ENCODE data around the gene SLC30A4. TPM values are rescaled to one million over a fixed set of nuclear protein-coding genes. Genes with fewer than 3 reads are reported as not detected.
"Not testable (repeated sequence)": the region's sequence is repeated elsewhere in the genome, so short reads cannot be mapped to it uniquely, and the experiment has no call there.

SLC30A4 gene
- total RNA-seq, 1 donor from 2014 or later, result 7.7 TPM

- DNase-seq (ENCODE audit: low spot score, unreplicated experiment), result no peak
- no peaks in the 10 kb centered on the region for H3K36me3 Mint-ChIP-seq (ENCODE audit: insufficient read depth)
- H3K27me3 Mint-ChIP-seq, result no peaks in the 10 kb centered on the region
- H3K27ac Mint-ChIP-seq, result no peak overlapping the region
- peaks cover 6% of the 10 kb centered on the region for H3K4me1 Mint-ChIP-seq (ENCODE audit: low read depth)
- H3K9me3 Mint-ChIP-seq (ENCODE audit: low read depth), result no peaks in the 10 kb centered on the region
- no peak overlapping the region for H3K4me3 Mint-ChIP-seq (ENCODE audit: low read depth)
- TF ChIP-seq, protein P1, sequence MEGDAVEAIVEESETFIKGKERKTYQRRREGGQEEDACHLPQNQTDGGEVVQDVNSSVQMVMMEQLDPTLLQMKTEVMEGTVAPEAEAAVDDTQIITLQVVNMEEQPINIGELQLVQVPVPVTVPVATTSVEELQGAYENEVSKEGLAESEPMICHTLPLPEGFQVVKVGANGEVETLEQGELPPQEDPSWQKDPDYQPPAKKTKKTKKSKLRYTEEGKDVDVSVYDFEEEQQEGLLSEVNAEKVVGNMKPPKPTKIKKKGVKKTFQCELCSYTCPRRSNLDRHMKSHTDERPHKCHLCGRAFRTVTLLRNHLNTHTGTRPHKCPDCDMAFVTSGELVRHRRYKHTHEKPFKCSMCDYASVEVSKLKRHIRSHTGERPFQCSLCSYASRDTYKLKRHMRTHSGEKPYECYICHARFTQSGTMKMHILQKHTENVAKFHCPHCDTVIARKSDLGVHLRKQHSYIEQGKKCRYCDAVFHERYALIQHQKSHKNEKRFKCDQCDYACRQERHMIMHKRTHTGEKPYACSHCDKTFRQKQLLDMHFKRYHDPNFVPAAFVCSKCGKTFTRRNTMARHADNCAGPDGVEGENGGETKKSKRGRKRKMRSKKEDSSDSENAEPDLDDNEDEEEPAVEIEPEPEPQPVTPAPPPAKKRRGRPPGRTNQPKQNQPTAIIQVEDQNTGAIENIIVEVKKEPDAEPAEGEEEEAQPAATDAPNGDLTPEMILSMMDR (IDR thresholded peaks at IDR 0.05; ENCODE audit: unreplicated experiment), result no peak
These were observed 7.1 kb upstream of the SLC30A4 start for GRCh38 chr15:45529613-45530012.

GRCh38 chr15:45527086-45527485, 4.5 kb upstream of the SLC30A4 start:
- H3K27me3 Mint-ChIP-seq, result no peaks in the 10 kb centered on the region
- no peak overlapping the region for H3K4me3 Mint-ChIP-seq (ENCODE audit: low read depth)
- TF ChIP-seq, protein P1 (IDR thresholded peaks at IDR 0.05; ENCODE audit: unreplicated experiment), result no peak
- peaks cover 7% of the 10 kb centered on the region for H3K4me1 Mint-ChIP-seq (ENCODE audit: low read depth)
- no peak overlapping the region for H3K27ac Mint-ChIP-seq
- no peak for DNase-seq (ENCODE audit: low spot score, unreplicated experiment)
- H3K9me3 Mint-ChIP-seq (ENCODE audit: low read depth), result no peaks in the 10 kb centered on the region
- H3K36me3 Mint-ChIP-seq (ENCODE audit: insufficient read depth), result no peaks in the 10 kb centered on the region

- Mint-ChIP-seq H3K4me1 (ENCODE audit: low read depth) (peaks cover 15% of the 10 kb centered on the region), H3K9me3 (ENCODE audit: low read depth) (no peaks in the 10 kb centered on the region), H3K36me3 (ENCODE audit: insufficient read depth) (peaks cover 4% of the 10 kb centered on the region), H3K4me3 (ENCODE audit: low read depth) (peak overlapping the region; percentile 88), H3K27ac (peak overlapping the region; percentile 94), H3K27me3 (no peaks in the 10 kb centered on the region)
- TF ChIP-seq, protein P1 (IDR thresholded peaks at IDR 0.05; ENCODE audit: unreplicated experiment), result no peak
- no peak for DNase-seq (ENCODE audit: low spot score, unreplicated experiment)
These were observed 558 bp upstream of the SLC30A4 start for GRCh38 chr15:45523166-45523460.

DNA sequence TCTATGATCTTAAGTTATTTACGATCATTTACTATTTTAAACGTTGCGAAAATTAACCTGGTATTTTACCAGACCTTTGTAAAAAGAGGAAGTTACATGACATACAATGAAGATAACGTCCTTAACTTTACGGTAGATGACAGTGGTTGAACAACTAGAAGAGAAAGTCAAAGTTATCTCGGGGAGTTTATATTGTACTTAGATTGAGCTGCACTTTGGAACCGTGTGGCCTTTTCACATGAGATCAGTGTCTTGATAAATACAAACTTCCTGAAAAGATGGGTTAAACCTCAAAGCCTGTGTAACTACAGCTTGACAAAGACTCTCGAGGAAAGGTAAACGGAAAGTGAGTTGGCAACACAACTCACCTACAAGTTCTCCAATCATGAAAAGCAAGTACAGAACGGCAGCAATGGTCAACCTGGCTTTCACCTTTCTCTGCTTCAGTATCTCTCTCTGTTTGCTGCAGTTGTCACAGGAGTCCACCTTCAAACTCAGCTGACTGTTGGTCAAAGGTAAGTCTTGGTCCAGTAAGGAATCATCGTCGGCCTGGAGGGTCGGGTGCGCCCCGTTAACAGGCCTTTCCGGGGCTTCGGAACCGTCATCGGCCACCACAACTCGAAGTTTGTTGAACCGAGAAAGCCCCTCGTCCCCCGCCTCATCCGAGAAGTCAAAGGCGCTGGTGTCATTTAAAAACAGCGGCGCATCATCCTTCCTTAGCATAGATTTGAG, 793 bp downstream of the SLC30A4 start:
- Mint-ChIP-seq H3K4me1 (ENCODE audit: low read depth) (peaks cover 15% of the 10 kb centered on the region), H3K9me3 (ENCODE audit: low read depth) (no peaks in the 10 kb centered on the region), H3K4me3 (ENCODE audit: low read depth) (peak overlapping the region; percentile 85), H3K36me3 (ENCODE audit: insufficient read depth) (peaks cover 4% of the 10 kb centered on the region), H3K27ac (peak overlapping the region; percentile 75), H3K27me3 (no peaks in the 10 kb centered on the region)
- no peak for DNase-seq (ENCODE audit: low spot score, unreplicated experiment)
- TF ChIP-seq, protein P1 (IDR thresholded peaks at IDR 0.05; ENCODE audit: unreplicated experiment), result no peak

DNA sequence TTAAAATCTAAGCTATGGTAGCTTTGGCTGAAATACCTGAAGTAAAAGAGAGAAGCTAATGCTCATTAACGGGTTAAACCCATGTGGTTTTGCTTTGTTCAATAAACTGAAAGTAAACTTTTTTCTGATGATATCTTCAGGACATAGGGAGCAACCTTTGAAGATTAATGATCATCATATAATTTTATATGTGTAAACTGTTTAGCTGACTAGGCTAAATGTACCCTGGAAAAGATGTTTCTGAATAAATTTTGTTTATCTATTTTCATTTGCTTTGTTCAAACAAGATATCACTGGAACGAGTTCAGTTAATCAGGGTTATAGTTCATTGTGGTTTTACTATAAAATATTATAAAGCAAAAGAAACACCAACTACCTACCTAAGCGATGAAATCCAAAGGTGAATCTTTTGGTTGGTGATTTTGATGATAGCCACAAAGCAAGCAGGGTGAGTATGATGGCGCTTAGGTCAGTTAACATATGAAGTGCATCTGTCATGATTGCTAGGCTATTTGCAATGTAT, 11.7 kb downstream of the SLC30A4 start:
- Mint-ChIP-seq H3K27ac (no peak overlapping the region), H3K27me3 (no peaks in the 10 kb centered on the region), H3K9me3 (ENCODE audit: low read depth) (no peaks in the 10 kb centered on the region), H3K4me3 (ENCODE audit: low read depth) (no peak overlapping the region), H3K4me1 (ENCODE audit: low read depth) (no peaks in the 10 kb centered on the region), H3K36me3 (ENCODE audit: insufficient read depth) (peaks cover 6% of the 10 kb centered on the region)
- TF ChIP-seq, protein P1 (IDR thresholded peaks at IDR 0.05; ENCODE audit: unreplicated experiment), result no peak
- DNase-seq (ENCODE audit: low spot score, unreplicated experiment), result no peak

GRCh38 chr15:45507143-45507542, 15.4 kb downstream of the SLC30A4 start:
- DNase-seq (ENCODE audit: low spot score, unreplicated experiment); H3K4me3 Mint-ChIP-seq (ENCODE audit: low read depth); H3K36me3 Mint-ChIP-seq (ENCODE audit: insufficient read depth); H3K4me1 Mint-ChIP-seq (ENCODE audit: low read depth); H3K27ac Mint-ChIP-seq; H3K27me3 Mint-ChIP-seq; H3K9me3 Mint-ChIP-seq (ENCODE audit: low read depth): not testable (repeated sequence)
